Transverse colon (tissue), 4 donors: Measurements from ENCODE around the gene GPATCH11. TPM values are rescaled to one million over a fixed set of nuclear protein-coding genes. Genes with fewer than 3 reads are reported as not detected.

Source experiments
- DNase-seq: peaks from one replicate; pipeline ENCODE4 v3.0.0-alpha.2; 2019
- H3K27ac ChIP-seq, 4 donors: fragments of 200-600 bp; sonication (generic); 2 replicates each; pipeline ENCODE4 v1.5.1; 2016 to 2018; ENCODE audit warnings: inconsistent platforms in 4 of 4
- H3K27me3 ChIP-seq: fragments of 200-600 bp; sonication (generic); 2 replicates; pipeline ENCODE4 v1.5.1; 2017; ENCODE audit warnings: inconsistent platforms
- H3K36me3 ChIP-seq, 4 donors: fragments of 200-600 bp; sonication (generic); 2 replicates each; pipeline ENCODE4 v1.5.1; 2017 to 2019; ENCODE audit warnings: inconsistent platforms in 4 of 4
- H3K4me1 ChIP-seq, 4 donors: fragments of 200-600 bp; sonication (generic); 2 replicates each; pipeline ENCODE4 v1.5.1; 2017 to 2020; ENCODE audit warnings: inconsistent platforms in 4 of 4
- H3K4me3 ChIP-seq, 4 donors: fragments of 200-600 bp; sonication (generic); 1 replicate in 1 of 4; 2 replicates in 3 of 4; pipeline versions ENCODE4 v1.5.1 to v1.6.1; 2017 to 2019; ENCODE audit warnings: inconsistent platforms in 4 of 4
- H3K9me3 ChIP-seq, 2 donors: fragments of 200-600 bp; sonication (generic); 2 replicates each; pipeline ENCODE4 v1.5.1; 2017 to 2019; ENCODE audit warnings: inconsistent platforms in 2 of 2
- EP300 ChIP-seq: sonication (generic); formaldehyde crosslinking; IDR thresholded peaks from one replicate; pipeline ENCODE4 v1.6.1; 2017; ENCODE audit warnings: antibody characterized with exemption, low read depth
- POLR2A ChIP-seq: fragments of 450-650 bp; IDR thresholded peaks from one replicate; pipeline ENCODE4 v1.6.1; 2016; ENCODE audit warnings: antibody characterized with exemption, mild to moderate bottlenecking, moderate library complexity
- POLR2AphosphoS5 ChIP-seq, 3 donors: sonication (generic); formaldehyde crosslinking; IDR thresholded peaks; one replicate each; pipeline ENCODE4 v1.6.1; 2016; ENCODE audit warnings: antibody characterized with exemption in 3 of 3
- WGBS, 2 donors: methylation state at CpG; one replicate each; pipeline ENCODE4 v1.1.5; 2018; ENCODE audit warnings: low coverage in 1 of 2; 5-methylcytosine and 5-hydroxymethylcytosine counted together
- in situ Hi-C, 4 donors: fragments of 200-750 bp; cut with MboI; loops; one replicate each; pipeline versions ENCODE4 v1.15.0 to v1.15.1; 2017; ENCODE audit warnings: low sequenced_read_pairs in 3 of 4, low pct_ligation_motif_present in 1 of 4, low pct_unique_long_range_greater_than_20kb in 1 of 4
- intact Hi-C: fragments of 100-400 bp; cut with DNase I; formaldehyde crosslinking; loops from one replicate; pipeline ENCODE4 v1.15.1; 2023; ENCODE audit warnings: low total_unique reads
- total RNA-seq, 4 donors: library from RNA; depleted of rRNA; stranded (reverse); fragments of >200 nt; gene quantifications; one replicate each; pipeline ENCODE4 v1.1.0, GENCODE V29; 2016
- TF ChIP-seq, protein P1 (sequence below), 5 experiments: fragments of 200-600 bp in 3 of 5; fragments of 450-650 bp in 2 of 5; sonication (generic) in 3 of 5; IDR thresholded peaks; 1 replicate in 2 of 5; 2 replicates in 3 of 5; pipeline ENCODE4 v1.5.1; 2016 to 2017; ENCODE audit warnings: antibody characterized with exemption in 5 of 5, inconsistent platforms in 3 of 5, mild to moderate bottlenecking in 2 of 5, moderate library complexity in 1 of 5

Gene GPATCH11
- total RNA-seq, 4 donors from 2014 or later: 0.20 to 7.9 (median 5.7) TPM

GRCh38 chr2:37084797-37085196, 479 bp downstream of the GPATCH11 start:
- peak overlapping the region; percentile 84 to 90 (median 88) for H3K27ac ChIP-seq
- peaks cover 0 to 6% (median 1%) of the 10 kb centered on the region in 4 donors for H3K36me3 ChIP-seq
- DNase-seq: no peak
- peak overlapping the region; percentile 48 to 90 (median 76) for H3K4me3 ChIP-seq
- WGBS, 2 donors: 0 to 2% methylated on average over 6 to 10 of the region's 10 CpGs
- no peaks in the 10 kb centered on the region for H3K9me3 ChIP-seq
- intact Hi-C loops: no loop called here
- no peaks in the 10 kb centered on the region for H3K27me3 ChIP-seq
- peaks cover 18 to 44% (median 21%) of the 10 kb centered on the region in 4 donors for H3K4me1 ChIP-seq
- in situ Hi-C loops: no loop called here
- no peak for TF ChIP-seq POLR2A
- TF ChIP-seq EP300: no peak
- TF ChIP-seq, protein P1, sequence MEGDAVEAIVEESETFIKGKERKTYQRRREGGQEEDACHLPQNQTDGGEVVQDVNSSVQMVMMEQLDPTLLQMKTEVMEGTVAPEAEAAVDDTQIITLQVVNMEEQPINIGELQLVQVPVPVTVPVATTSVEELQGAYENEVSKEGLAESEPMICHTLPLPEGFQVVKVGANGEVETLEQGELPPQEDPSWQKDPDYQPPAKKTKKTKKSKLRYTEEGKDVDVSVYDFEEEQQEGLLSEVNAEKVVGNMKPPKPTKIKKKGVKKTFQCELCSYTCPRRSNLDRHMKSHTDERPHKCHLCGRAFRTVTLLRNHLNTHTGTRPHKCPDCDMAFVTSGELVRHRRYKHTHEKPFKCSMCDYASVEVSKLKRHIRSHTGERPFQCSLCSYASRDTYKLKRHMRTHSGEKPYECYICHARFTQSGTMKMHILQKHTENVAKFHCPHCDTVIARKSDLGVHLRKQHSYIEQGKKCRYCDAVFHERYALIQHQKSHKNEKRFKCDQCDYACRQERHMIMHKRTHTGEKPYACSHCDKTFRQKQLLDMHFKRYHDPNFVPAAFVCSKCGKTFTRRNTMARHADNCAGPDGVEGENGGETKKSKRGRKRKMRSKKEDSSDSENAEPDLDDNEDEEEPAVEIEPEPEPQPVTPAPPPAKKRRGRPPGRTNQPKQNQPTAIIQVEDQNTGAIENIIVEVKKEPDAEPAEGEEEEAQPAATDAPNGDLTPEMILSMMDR (IDR thresholded peaks at IDR 0.05): no peak
- TF ChIP-seq POLR2AphosphoS5 (IDR thresholded peaks at IDR 0.05): no peak

- Histone ChIP-seq H3K4me1 (peaks cover 18 to 34% (median 21%) of the 10 kb centered on the region in 4 donors), H3K9me3 (no peaks in the 10 kb centered on the region), H3K27ac (no peak overlapping the region), H3K27me3 (no peaks in the 10 kb centered on the region), H3K4me3 (no peak overlapping the region), H3K36me3 (peaks cover 0 to 6% (median 1%) of the 10 kb centered on the region in 4 donors)
- no peak for DNase-seq
- 38 to 74% methylated on average over 1 of the region's 1 CpG for WGBS, 2 donors
- in situ Hi-C loops (no loop called here), intact Hi-C loops (no loop called here)
- TF ChIP-seq EP300: no peak
- TF ChIP-seq, protein P1 (IDR thresholded peaks at IDR 0.05): no peak
- TF ChIP-seq POLR2AphosphoS5 (IDR thresholded peaks at IDR 0.05): no peak
- no peak for TF ChIP-seq POLR2A
These were observed 1.4 kb downstream of the GPATCH11 start for GRCh38 chr2:37085731-37086147.

DNA sequence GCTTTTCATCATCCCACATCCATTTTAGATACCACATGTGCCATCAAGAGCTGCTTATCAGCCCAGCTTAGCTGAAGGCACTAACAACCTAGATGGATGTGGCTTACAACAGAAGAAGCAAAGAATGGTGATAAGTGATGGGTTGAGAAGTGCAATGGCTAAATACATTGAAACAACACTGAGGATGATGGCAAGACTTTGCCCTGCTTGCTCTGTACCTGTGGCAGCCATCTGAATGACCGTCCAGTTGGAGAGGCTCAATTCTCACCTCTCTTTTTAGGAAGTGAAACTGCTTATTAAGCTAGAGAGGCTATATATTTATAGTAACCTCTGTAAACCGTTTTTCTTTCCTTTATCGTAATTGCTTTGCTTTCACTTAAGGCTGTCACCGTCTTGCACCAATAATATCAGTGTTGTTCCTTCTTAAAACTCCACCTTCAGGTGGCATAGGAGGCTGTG, 5.7 kb downstream of the GPATCH11 start:
- no peak overlapping the region for H3K27ac ChIP-seq
- TF ChIP-seq, protein P1 (IDR thresholded peaks at IDR 0.05): no peak
- TF ChIP-seq POLR2AphosphoS5 (IDR thresholded peaks at IDR 0.05) (no peak), POLR2A (no peak), EP300 (no peak)
- no peak overlapping the region for H3K4me3 ChIP-seq
- in situ Hi-C loops (no loop called here), intact Hi-C loops (no loop called here)
- no peaks in the 10 kb centered on the region for H3K27me3 ChIP-seq
- WGBS, 2 donors: 78% methylated on average over 4 of the region's 4 CpGs
- H3K9me3 ChIP-seq: no peaks in the 10 kb centered on the region
- no peak for DNase-seq
- H3K4me1 ChIP-seq: peaks cover 4 to 8% (median 5%) of the 10 kb centered on the region in 4 donors
- H3K36me3 ChIP-seq: peaks cover 0 to 24% (median 9%) of the 10 kb centered on the region in 4 donors

- Histone ChIP-seq H3K4me1 (no peaks in the 10 kb centered on the region), H3K9me3 (no peaks in the 10 kb centered on the region), H3K4me3 (no peak overlapping the region), H3K27ac (no peak overlapping the region), H3K27me3 (no peaks in the 10 kb centered on the region), H3K36me3 (peaks cover 0 to 24% (median 12%) of the 10 kb centered on the region in 4 donors)
- no peak for TF ChIP-seq POLR2A
- TF ChIP-seq EP300: no peak
- no peak for DNase-seq
- intact Hi-C loops: no loop called here
- in situ Hi-C loops: no loop called here
- WGBS, 2 donors: 70 to 71% methylated on average over 5 of the region's 5 CpGs
These were observed 7.6 kb downstream of the GPATCH11 start for GRCh38 chr2:37091873-37092272.

- no peaks in the 10 kb centered on the region for H3K4me1 ChIP-seq
- no peaks in the 10 kb centered on the region for H3K9me3 ChIP-seq
- in situ Hi-C loops: no loop called here
- 83% methylated on average over 1 of the region's 1 CpG; no CpG with 5 or more reads in 1 of the 2 donors for WGBS, 2 donors
- H3K27ac ChIP-seq: no peak overlapping the region
- intact Hi-C loops: no loop called here
- TF ChIP-seq POLR2AphosphoS5 (IDR thresholded peaks at IDR 0.05) (no peak), EP300 (no peak), POLR2A (no peak)
- TF ChIP-seq, protein P1 (IDR thresholded peaks at IDR 0.05): no peak
- no peaks in the 10 kb centered on the region for H3K27me3 ChIP-seq
- no peak overlapping the region for H3K4me3 ChIP-seq
- no peak for DNase-seq
- H3K36me3 ChIP-seq: peaks cover 0 to 36% (median 17%) of the 10 kb centered on the region in 4 donors
These were observed 12.2 kb downstream of the GPATCH11 start for GRCh38 chr2:37096568-37096967.
